SK-N-SH (cell line): ENCODE results near the gene ACTL8.

Experiments used
- CTCF ChIP-seq: fragments of 200-600 bp; sonication (generic); IDR thresholded peaks from 2 replicates; pipeline ENCODE4 v1.6.1; 2017; ENCODE audit warnings: antibody characterized with exemption, mild to moderate bottlenecking, moderate library complexity
- ELF1 ChIP-seq: IDR thresholded peaks from 2 replicates; pipeline ENCODE4 v1.4.0; 2012
- EZH2phosphoT487 ChIP-seq: fragments of 200-600 bp; sonication (generic); IDR thresholded peaks from 2 replicates; pipeline ENCODE4 v1.6.1; 2017; ENCODE audit warnings: low read depth, mixed run types, mild to moderate bottlenecking, antibody characterized with exemption, moderate library complexity, borderline replicate concordance
- MXI1 ChIP-seq: IDR thresholded peaks from 2 replicates; pipeline ENCODE4 v1.6.1; 2012; ENCODE audit warnings: mild to moderate bottlenecking, low read depth, low read length, improper control_type of control experiment
- POLR2AphosphoS5 ChIP-seq: IDR thresholded peaks from 2 replicates; pipeline ENCODE4 v1.6.1; 2012; ENCODE audit warnings: low read depth, low read length
- RAD21 ChIP-seq: IDR thresholded peaks from 2 replicates; pipeline ENCODE4 v1.6.1; 2012; ENCODE audit warnings: mild to moderate bottlenecking, low read length
- REST ChIP-seq: IDR thresholded peaks from 2 replicates; pipeline ENCODE4 v1.6.1; 2012; ENCODE audit warnings: mild to moderate bottlenecking, low read depth, low read length, moderate library complexity
- RXRA ChIP-seq: IDR thresholded peaks from 2 replicates; pipeline ENCODE4 v1.4.0; 2012; ENCODE audit warnings: low read depth, mild to moderate bottlenecking, borderline replicate concordance
- SIN3A ChIP-seq: IDR thresholded peaks from 2 replicates; pipeline ENCODE4 v1.6.1; 2012; ENCODE audit warnings: low read depth, mild to moderate bottlenecking, low read length, moderate library complexity, borderline replicate concordance
- USF1 ChIP-seq: IDR thresholded peaks from 2 replicates; pipeline ENCODE4 v1.4.0; 2012; ENCODE audit warnings: low read depth, borderline replicate concordance

GRCh38 chr1:17719874-17720273, 35.3 kb upstream of the ACTL8 start:
- no peak for TF ChIP-seq CTCF
- TF ChIP-seq EZH2phosphoT487, result no peak
- no peak for TF ChIP-seq ELF1
- TF ChIP-seq RAD21, result no peak
- TF ChIP-seq REST, result no peak
- no peak for TF ChIP-seq SIN3A
- no peak for TF ChIP-seq POLR2AphosphoS5
- no peak for TF ChIP-seq MXI1
- no peak for TF ChIP-seq RXRA
- no peak for TF ChIP-seq USF1
